Caco-2 (cell line): ENCODE results near the gene CCDC14. TPM values are rescaled to one million over a fixed set of nuclear protein-coding genes. Genes with fewer than 3 reads are reported as not detected.

Experiments used
- BruUV-seq: library from RNA; stranded (reverse); fragments of 400-500 nt; replicated peaks from 2 replicates; lab custom pipeline; 2021; lab: Mats Ljungman, UMichigan
- CTCF ChIA-PET: fragments of 300-600 bp; sonication (Branson Sonifier 250); formaldehyde crosslinking; loops from one replicate; lab custom pipeline; 2022; ENCODE audit warnings: antibody characterized with exemption; lab: Charles Lee
- POLR2A ChIA-PET: fragments of 300-600 bp; sonication (Branson Sonifier 250); formaldehyde crosslinking; loops from one replicate; lab custom pipeline; 2022; ENCODE audit warnings: antibody characterized with exemption; lab: Charles Lee
- DNase-seq, 2 experiments: peaks; one replicate each; pipeline versions ENCODE4 v3.0.0 to v3.0.0-alpha.2; 2020 to 2022
- H3K27me3 ChIP-seq: replicated peaks from 2 replicates; pipeline ENCODE4 v1.6.0; 2011; ENCODE audit warnings: low read length; ENCODE audit not compliant: control insufficient read depth, insufficient read depth
- H3K36me3 ChIP-seq: 2 replicates; pipeline ENCODE4 v1.5.1; 2011; ENCODE audit warnings: low read length; ENCODE audit not compliant: control insufficient read depth, insufficient read depth
- H3K4me1 ChIP-seq: fragments of 250-450 bp; sonication (Bioruptor Pico); 2 replicates; pipeline ENCODE4 v1.5.1; 2020; ENCODE audit warnings: mild to moderate bottlenecking
- H3K4me3 ChIP-seq: 2 replicates; pipeline ENCODE4 v1.5.1; 2011; ENCODE audit warnings: low read depth, mild to moderate bottlenecking, control low read depth, low read length
- H3K9me3 ChIP-seq: fragments of 250-450 bp; sonication (Bioruptor Pico); 2 replicates; pipeline ENCODE4 v1.5.1; 2020; ENCODE audit warnings: mild to moderate bottlenecking, moderate library complexity
- H3K27ac Mint-ChIP-seq: one replicate; pipeline ENCODE4 v1.8.0; 2022; ENCODE audit warnings: mixed read lengths; ENCODE audit not compliant: unreplicated experiment
- H3K27me3 Mint-ChIP-seq: one replicate; pipeline ENCODE4 v1.8.0; 2022; ENCODE audit warnings: mixed read lengths; ENCODE audit not compliant: insufficient read depth, unreplicated experiment
- H3K36me3 Mint-ChIP-seq: one replicate; pipeline ENCODE4 v1.8.0; 2022; ENCODE audit warnings: mild to moderate bottlenecking, mixed read lengths; ENCODE audit not compliant: insufficient read depth, unreplicated experiment
- H3K4me1 Mint-ChIP-seq: one replicate; pipeline ENCODE4 v1.8.0; 2022; ENCODE audit warnings: low read depth, mixed read lengths; ENCODE audit not compliant: unreplicated experiment
- H3K4me3 Mint-ChIP-seq: one replicate; pipeline ENCODE4 v1.8.0; 2022; ENCODE audit warnings: mild to moderate bottlenecking, moderate library complexity, mixed read lengths; ENCODE audit not compliant: unreplicated experiment
- H3K9me3 Mint-ChIP-seq: one replicate; pipeline ENCODE4 v1.8.0; 2022; ENCODE audit warnings: mixed read lengths; ENCODE audit not compliant: unreplicated experiment
- CTCF ChIP-seq, 2 experiments: fragments of 200-600 bp in 1 of 2; IDR thresholded peaks; 1 replicate in 1 of 2; 2 replicates in 1 of 2; pipeline versions ENCODE4 v1.5.1 to v1.8.0; 2011 to 2022; ENCODE audit warnings: antibody characterized with exemption in 1 of 2, control low read depth in 1 of 2, inconsistent platforms in 1 of 2, low read depth in 1 of 2, low read length in 1 of 2, mild to moderate bottlenecking in 1 of 2, moderate library complexity in 1 of 2; ENCODE audit not compliant: insufficient read depth in 1 of 2, severe bottlenecking in 1 of 2, unreplicated experiment in 1 of 2
- intact Hi-C: fragments of 100-400 bp; cut with micrococcal nuclease; formaldehyde crosslinking; loops from one replicate; pipeline ENCODE4 v1.10.0; 2022; ENCODE audit not compliant: unreplicated experiment
- total RNA-seq: library from RNA; stranded (reverse); gene quantifications from 2 replicates; pipeline ENCODE4 v1.2.3, GENCODE V29; 2022

The CCDC14 gene
- total RNA-seq, 1 experiment from 2014 or later = 43.5 TPM

DNA sequence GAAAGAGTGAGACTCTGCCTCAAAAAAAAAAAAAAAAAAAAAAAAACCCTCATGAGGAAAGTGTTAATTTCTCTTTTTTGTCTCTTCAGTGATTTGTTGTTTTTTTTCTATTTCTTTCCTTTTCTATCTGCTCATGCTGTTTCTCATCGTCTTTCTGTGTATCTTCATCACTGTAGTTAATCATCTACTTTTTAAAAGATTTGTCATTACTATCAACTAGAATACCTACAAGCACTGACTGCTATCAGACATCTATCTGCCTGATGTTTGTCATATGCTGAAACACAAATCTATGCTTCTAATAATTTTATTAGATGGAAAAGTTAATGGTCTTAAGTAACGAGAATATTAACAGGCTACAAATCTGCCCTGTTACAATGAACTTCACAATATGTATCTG is 26.8 kb downstream of the CCDC14 start:
- peaks cover 22% of the 10 kb centered on the region for H3K36me3 Mint-ChIP-seq
- no peak for TF ChIP-seq CTCF (IDR thresholded peaks at IDR 0.05; ENCODE audit: insufficient read depth in 1 of 2, low read depth in 1 of 2, low read length in 1 of 2, severe bottlenecking in 1 of 2, unreplicated experiment in 1 of 2)
- BruUV-seq = no TSS peak
- DNase-seq = no peak
- CTCF ChIA-PET = no interaction called here
- no peaks in the 10 kb centered on the region for H3K27me3 Mint-ChIP-seq
- no peak overlapping the region for H3K4me3 Mint-ChIP-seq
- no peaks in the 10 kb centered on the region for H3K4me1 ChIP-seq
- no peak overlapping the region for H3K4me3 ChIP-seq
- no peaks in the 10 kb centered on the region for H3K9me3 Mint-ChIP-seq
- H3K36me3 ChIP-seq = no peaks in the 10 kb centered on the region
- H3K9me3 ChIP-seq = no peaks in the 10 kb centered on the region
- no peaks in the 10 kb centered on the region for H3K4me1 Mint-ChIP-seq
- intact Hi-C loops = no loop called here
- POLR2A ChIA-PET = no interaction called here
- no peak overlapping the region for H3K27ac Mint-ChIP-seq
- H3K27me3 ChIP-seq = no peaks in the 10 kb centered on the region

DNA sequence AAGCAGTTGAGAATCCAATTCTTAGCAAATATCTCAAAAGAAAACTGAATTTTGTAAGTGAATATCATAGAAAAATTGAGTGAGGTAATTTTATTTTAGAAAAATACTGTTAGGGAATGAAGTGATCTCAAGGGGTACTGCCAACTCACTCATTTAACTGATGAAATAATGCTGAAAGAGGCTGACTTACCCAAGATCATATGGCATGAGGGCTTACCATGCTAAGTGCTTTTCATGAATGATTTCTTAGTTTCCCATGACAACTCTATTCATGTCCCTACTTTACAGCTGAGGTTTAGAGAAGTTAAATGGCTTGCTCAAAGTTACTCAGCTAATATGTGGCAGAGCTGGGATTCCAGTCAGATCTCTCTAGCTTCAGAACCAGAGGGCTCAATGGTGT is 30.6 kb downstream of the CCDC14 start:
- Histone ChIP-seq H3K36me3 (no peaks in the 10 kb centered on the region), H3K4me1 (no peaks in the 10 kb centered on the region), H3K9me3 (no peaks in the 10 kb centered on the region), H3K27me3 (no peaks in the 10 kb centered on the region), H3K4me3 (no peak overlapping the region)
- no TSS peak for BruUV-seq
- Mint-ChIP-seq H3K9me3 (no peaks in the 10 kb centered on the region), H3K27ac (no peak overlapping the region), H3K36me3 (peaks cover 26% of the 10 kb centered on the region), H3K4me1 (no peaks in the 10 kb centered on the region), H3K27me3 (no peaks in the 10 kb centered on the region), H3K4me3 (no peak overlapping the region)
- DNase-seq = no peak
- intact Hi-C loops = no loop called here
- CTCF ChIA-PET = no interaction called here
- TF ChIP-seq CTCF (IDR thresholded peaks at IDR 0.05; ENCODE audit: insufficient read depth in 1 of 2, low read depth in 1 of 2, low read length in 1 of 2, severe bottlenecking in 1 of 2, unreplicated experiment in 1 of 2) = no peak
- POLR2A ChIA-PET = no interaction called here

DNA sequence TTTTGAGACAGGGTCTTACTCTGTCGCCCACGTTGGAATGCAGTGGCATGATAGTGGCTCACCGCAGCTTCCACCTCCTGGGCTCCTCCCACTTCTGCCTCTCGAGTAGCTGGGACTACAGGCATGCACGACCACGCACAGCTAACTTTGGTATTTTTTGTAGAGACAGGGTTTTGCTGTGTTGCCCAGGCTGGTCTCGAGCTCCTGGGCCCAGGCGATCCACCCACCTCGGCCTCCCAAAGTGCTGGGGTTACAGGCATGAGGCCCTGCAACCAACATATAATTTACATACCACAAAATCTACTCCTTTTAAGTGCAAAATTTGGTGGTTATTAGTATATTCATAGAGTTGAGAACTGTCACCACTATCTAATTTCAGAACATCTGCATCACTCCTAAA is 31.7 kb downstream of the CCDC14 start:
- no peaks in the 10 kb centered on the region for H3K9me3 ChIP-seq
- H3K4me1 ChIP-seq = no peaks in the 10 kb centered on the region
- ChIA-PET CTCF (no interaction called here), POLR2A (no interaction called here)
- no TSS peak for BruUV-seq
- Mint-ChIP-seq H3K4me3 (no peak overlapping the region), H3K36me3 (peaks cover 24% of the 10 kb centered on the region), H3K27me3 (no peaks in the 10 kb centered on the region), H3K4me1 (no peaks in the 10 kb centered on the region), H3K9me3 (no peaks in the 10 kb centered on the region), H3K27ac (no peak overlapping the region)
- no peaks in the 10 kb centered on the region for H3K27me3 ChIP-seq
- H3K36me3 ChIP-seq = no peaks in the 10 kb centered on the region
- no peak for TF ChIP-seq CTCF (IDR thresholded peaks at IDR 0.05; ENCODE audit: insufficient read depth in 1 of 2, low read depth in 1 of 2, low read length in 1 of 2, severe bottlenecking in 1 of 2, unreplicated experiment in 1 of 2)
- DNase-seq = no peak
- H3K4me3 ChIP-seq = no peak overlapping the region
- intact Hi-C loops = no loop called here
